Trophoblast cell (in vitro differentiated cells and primary cell): ENCODE measurements around the gene SMDT1.

Experiments used
- DNase-seq, 2 donors: peaks; one replicate each; pipeline ENCODE4 v3.0.0-alpha.2; 2016
- H2AFZ ChIP-seq: 2 replicates; pipeline ENCODE4 v1.6.1; 2013; ENCODE audit warnings: low read length, moderate library complexity, mild to moderate bottlenecking; ENCODE audit not compliant: insufficient read depth, poor library complexity
- H2AK5ac ChIP-seq: 2 replicates; pipeline ENCODE4 v1.6.1; 2013; ENCODE audit warnings: mild to moderate bottlenecking, low read length
- H2BK120ac ChIP-seq: 2 replicates; pipeline ENCODE4 v1.6.1; 2013; ENCODE audit warnings: low read length, mild to moderate bottlenecking, moderate library complexity; ENCODE audit not compliant: insufficient read depth, poor library complexity
- H2BK12ac ChIP-seq: 2 replicates; pipeline ENCODE4 v1.6.1; 2013; ENCODE audit warnings: mild to moderate bottlenecking, low read length, moderate library complexity
- H2BK5ac ChIP-seq: 2 replicates; pipeline ENCODE4 v1.6.1; 2013; ENCODE audit warnings: low read length, low read depth, moderate library complexity, mild to moderate bottlenecking; ENCODE audit not compliant: poor library complexity
- H3K14ac ChIP-seq: 2 replicates; pipeline ENCODE4 v1.6.1; 2013; ENCODE audit warnings: mild to moderate bottlenecking, low read length
- H3K18ac ChIP-seq: 2 replicates; pipeline ENCODE4 v1.6.1; 2013; ENCODE audit warnings: mild to moderate bottlenecking, low read length
- H3K23ac ChIP-seq: 2 replicates; pipeline ENCODE4 v1.6.1; 2013; ENCODE audit warnings: low read length
- H3K27ac ChIP-seq: 2 replicates; pipeline ENCODE4 v1.5.1; 2013; ENCODE audit warnings: low read depth, mild to moderate bottlenecking, inconsistent platforms, low read length, moderate library complexity
- H3K27me3 ChIP-seq: 2 replicates; pipeline ENCODE4 v1.6.1; 2013; ENCODE audit warnings: inconsistent platforms, mild to moderate bottlenecking, low read length, moderate library complexity; ENCODE audit not compliant: insufficient read depth
- H3K36me3 ChIP-seq, 2 experiments: 1 replicate in 1 of 2; 2 replicates in 1 of 2; pipeline ENCODE4 v1.6.1; 2013; ENCODE audit warnings: low read length in 2 of 2, mild to moderate bottlenecking in 2 of 2, moderate library complexity in 1 of 2; ENCODE audit not compliant: insufficient read depth in 2 of 2, control insufficient read depth in 1 of 2
- H3K4ac ChIP-seq: 2 replicates; pipeline ENCODE4 v1.6.1; 2013; ENCODE audit warnings: low read depth, mild to moderate bottlenecking, low read length, moderate library complexity
- H3K4me1 ChIP-seq, 2 experiments: 1 replicate in 1 of 2; 2 replicates in 1 of 2; pipeline ENCODE4 v1.6.1; 2013; ENCODE audit warnings: low read length in 2 of 2, mild to moderate bottlenecking in 2 of 2, moderate library complexity in 1 of 2; ENCODE audit not compliant: insufficient read depth in 2 of 2, control insufficient read depth in 1 of 2
- H3K4me2 ChIP-seq: 2 replicates; pipeline ENCODE4 v1.6.1; 2013; ENCODE audit warnings: inconsistent platforms, mild to moderate bottlenecking, low read length, moderate library complexity
- H3K4me3 ChIP-seq: 2 replicates; pipeline ENCODE4 v1.5.1; 2013; ENCODE audit warnings: mild to moderate bottlenecking, low read depth, low read length, inconsistent platforms
- H3K79me1 ChIP-seq: one replicate; pipeline ENCODE4 v1.6.1; 2013; ENCODE audit warnings: low read length
- H3K79me2 ChIP-seq: 2 replicates; pipeline ENCODE4 v1.6.1; 2013; ENCODE audit warnings: low read length, mild to moderate bottlenecking; ENCODE audit not compliant: control insufficient read depth, insufficient read depth, poor library complexity
- H3K9ac ChIP-seq: 2 replicates; pipeline ENCODE4 v1.6.1; 2013; ENCODE audit warnings: mild to moderate bottlenecking, low read length
- H3K9me3 ChIP-seq: 2 replicates; pipeline ENCODE4 v1.6.1; 2013; ENCODE audit warnings: low read depth, mild to moderate bottlenecking, control low read depth, inconsistent platforms, low read length; ENCODE audit not compliant: insufficient read depth
- H4K12ac ChIP-seq: 2 replicates; pipeline ENCODE4 v1.6.1; 2013; ENCODE audit warnings: low read depth, mild to moderate bottlenecking, low read length, moderate library complexity
- H4K8ac ChIP-seq: 2 replicates; pipeline ENCODE4 v1.6.1; 2013; ENCODE audit warnings: low read depth, mild to moderate bottlenecking, low read length, moderate library complexity
- H4K91ac ChIP-seq: one replicate; pipeline ENCODE4 v1.6.1; 2013; ENCODE audit warnings: low read depth, mild to moderate bottlenecking, low read length, moderate library complexity
- WGBS: extraction: QIAGEN DNeasy Blood & Tissue Kit; methylation state at CpG from one replicate; pipeline ENCODE4 v1.1.7; 2013; ENCODE audit warnings: missing lambda C conversion rate; ENCODE audit not compliant: insufficient read length, insufficient coverage; ENCODE audit errors: extremely low coverage; 5-methylcytosine and 5-hydroxymethylcytosine counted together

Gene SMDT1

DNA sequence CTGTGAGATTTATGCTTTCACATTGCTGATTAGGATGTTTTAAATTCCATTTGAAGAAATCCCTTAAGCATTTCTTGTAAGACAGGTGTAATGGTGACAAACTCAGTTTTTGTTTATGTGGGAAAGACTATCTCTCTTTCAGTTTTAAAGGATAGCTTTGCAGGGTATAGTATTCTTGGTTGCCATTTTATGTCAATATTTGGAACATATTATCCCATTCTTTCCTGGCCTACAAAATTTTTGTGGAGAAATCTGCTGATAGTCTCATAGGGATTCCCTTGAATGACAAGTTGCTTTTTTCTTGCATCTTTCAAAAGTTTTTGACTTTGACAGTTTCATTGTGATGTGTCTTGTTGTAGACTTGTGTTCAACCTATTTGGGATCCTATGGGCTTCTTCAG is 37.7 kb upstream of the SMDT1 start:
- Histone ChIP-seq H2BK5ac (no peak overlapping the region), H3K79me1 (no peaks in the 10 kb centered on the region), H4K91ac (no peak overlapping the region), H2AK5ac (no peak overlapping the region), H3K36me3 (no peaks in the 10 kb centered on the region), H3K23ac (no peak overlapping the region), H2BK12ac (no peak overlapping the region), H3K14ac (no peak overlapping the region), H3K9me3 (peaks cover 6% of the 10 kb centered on the region), H3K4me3 (no peak overlapping the region), H3K18ac (no peak overlapping the region), H4K12ac (no peak overlapping the region), H4K8ac (no peak overlapping the region), H3K4ac (no peak overlapping the region), H3K9ac (no peak overlapping the region), H3K27ac (no peak overlapping the region), H3K79me2 (no peaks in the 10 kb centered on the region), H2AFZ (no peak overlapping the region), H3K4me1 (no peaks in the 10 kb centered on the region), H2BK120ac (no peak overlapping the region), H3K27me3 (no peaks in the 10 kb centered on the region), H3K4me2 (no peak overlapping the region)
- no peak for DNase-seq

DNA sequence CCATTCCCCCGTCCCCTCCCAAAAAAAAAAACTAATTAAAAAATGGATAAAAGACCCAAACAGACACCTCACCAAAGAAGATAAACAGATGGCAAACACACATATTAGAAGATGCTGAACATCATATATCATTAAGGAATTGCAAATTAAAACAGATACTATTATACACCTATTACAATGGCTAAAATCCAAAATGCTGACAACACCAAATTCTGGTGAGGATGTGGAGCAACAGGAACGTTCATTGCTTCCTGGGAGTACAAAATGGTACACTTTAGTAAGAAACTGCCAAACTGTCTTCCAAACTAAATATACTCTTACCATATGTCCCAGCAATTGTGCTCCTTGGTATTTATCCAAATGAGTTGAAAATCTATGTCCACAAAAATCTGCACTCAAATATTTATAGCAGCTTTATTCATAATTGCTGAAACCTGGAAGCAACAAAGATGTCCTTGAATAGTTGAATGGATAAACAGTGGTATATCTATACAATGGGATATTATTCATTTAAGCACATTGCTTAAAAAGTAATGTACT is 28.8 kb upstream of the SMDT1 start:
- no peak overlapping the region for H3K4ac ChIP-seq

DNA sequence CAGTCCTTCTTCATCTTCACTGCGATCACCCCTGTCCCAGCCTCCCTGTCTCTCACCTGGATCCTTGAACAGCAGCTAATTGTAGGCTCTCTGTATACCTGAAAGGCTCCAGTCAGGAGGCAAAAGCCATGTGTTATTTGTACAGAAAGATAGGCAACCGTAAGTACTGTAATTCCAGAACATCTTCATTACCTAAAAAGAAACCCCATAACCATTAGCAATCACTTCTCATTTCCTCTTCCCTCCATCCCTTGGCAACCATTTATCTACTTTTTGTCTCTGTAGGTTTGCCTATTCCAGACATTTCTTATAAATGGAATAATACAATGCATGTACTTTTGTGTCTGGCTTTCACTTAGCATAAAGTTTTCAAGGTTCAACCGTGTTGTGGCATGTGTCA is 26.7 kb upstream of the SMDT1 start:
- Histone ChIP-seq H3K79me1 (no peaks in the 10 kb centered on the region), H3K9me3 (no peaks in the 10 kb centered on the region), H2BK12ac (no peak overlapping the region), H2AK5ac (no peak overlapping the region), H3K14ac (no peak overlapping the region), H3K18ac (no peak overlapping the region), H3K27ac (no peak overlapping the region), H3K9ac (no peak overlapping the region), H3K36me3 (no peaks in the 10 kb centered on the region), H3K4ac (no peak overlapping the region), H4K8ac (no peak overlapping the region), H2BK5ac (no peak overlapping the region), H3K23ac (no peak overlapping the region), H3K79me2 (no peaks in the 10 kb centered on the region), H2BK120ac (no peak overlapping the region), H3K4me1 (no peaks in the 10 kb centered on the region), H3K4me2 (no peak overlapping the region), H4K12ac (no peak overlapping the region), H3K4me3 (no peak overlapping the region), H2AFZ (no peak overlapping the region), H4K91ac (no peak overlapping the region), H3K27me3 (no peaks in the 10 kb centered on the region)
- no CpG with 5 or more reads among the region's 3 CpGs for WGBS
- DNase-seq: no peak

More for the DNA sequence above, 28.8 kb upstream of the SMDT1 start:
- Histone ChIP-seq H3K18ac (no peak overlapping the region), H2BK5ac (no peak overlapping the region), H3K4me1 (no peaks in the 10 kb centered on the region), H3K14ac (no peak overlapping the region), H4K12ac (no peak overlapping the region), H3K9ac (no peak overlapping the region), H2BK120ac (no peak overlapping the region), H3K4me3 (no peak overlapping the region), H3K36me3 (no peaks in the 10 kb centered on the region), H3K79me2 (no peaks in the 10 kb centered on the region), H4K8ac (no peak overlapping the region), H3K23ac (no peak overlapping the region), H4K91ac (no peak overlapping the region), H3K9me3 (no peaks in the 10 kb centered on the region), H3K27ac (no peak overlapping the region), H2AK5ac (no peak overlapping the region), H2AFZ (no peak overlapping the region), H2BK12ac (no peak overlapping the region), H3K4me2 (no peak overlapping the region), H3K79me1 (no peaks in the 10 kb centered on the region), H3K27me3 (no peaks in the 10 kb centered on the region)
- DNase-seq: no peak
- WGBS: no CpG with 5 or more reads among the region's 2 CpGs

DNA sequence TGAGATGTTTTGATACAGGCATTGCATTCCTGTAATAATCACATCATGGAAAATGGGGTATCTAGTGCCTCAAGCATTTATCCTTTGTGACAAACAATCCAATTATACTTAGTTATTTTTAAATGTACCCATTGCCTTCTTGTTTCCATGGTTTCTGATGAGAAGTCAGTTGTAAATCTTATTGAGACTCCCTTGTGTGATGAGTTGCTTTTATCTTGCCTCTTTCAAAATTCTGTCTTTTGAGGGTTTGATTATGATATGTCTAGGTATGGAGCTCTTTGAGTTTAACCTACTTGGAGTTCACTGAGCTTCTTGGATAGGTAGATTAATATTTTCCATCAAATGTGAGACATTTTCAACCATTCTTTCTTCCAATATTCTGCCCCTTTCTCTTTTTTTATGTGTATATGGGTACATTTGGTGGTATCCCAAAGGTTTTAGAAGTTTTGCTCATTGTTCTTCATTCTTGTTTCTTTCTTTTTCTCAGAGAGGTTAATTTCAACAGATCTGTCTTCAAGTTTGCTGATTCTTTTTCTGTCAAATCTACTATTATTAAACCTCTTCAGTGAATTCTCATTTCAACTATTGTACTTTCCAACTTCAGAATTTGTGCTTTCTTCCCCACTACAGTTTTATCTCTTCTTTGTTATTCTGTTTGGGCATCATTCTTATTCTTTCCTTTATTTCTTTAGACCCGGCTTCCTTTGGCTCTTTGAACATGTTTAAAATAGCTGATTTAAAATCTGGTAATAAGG is 22.6 kb upstream of the SMDT1 start:
- no peaks in the 10 kb centered on the region for H3K79me2 ChIP-seq
- H3K9ac ChIP-seq: no peak overlapping the region
- no peak overlapping the region for H2BK12ac ChIP-seq
- WGBS: no CpG with 5 or more reads among the region's 1 CpG
- peaks cover 13 to 17% of the 10 kb centered on the region in 2 experiments for H3K36me3 ChIP-seq
- H3K9me3 ChIP-seq: peaks cover 3% of the 10 kb centered on the region
- H3K14ac ChIP-seq: no peak overlapping the region
- no peak overlapping the region for H3K4me2 ChIP-seq
- no peak overlapping the region for H4K8ac ChIP-seq
- no peak overlapping the region for H4K91ac ChIP-seq
- H3K79me1 ChIP-seq: no peaks in the 10 kb centered on the region
- no peak overlapping the region for H3K18ac ChIP-seq
- no peak overlapping the region for H4K12ac ChIP-seq
- no peak overlapping the region for H3K23ac ChIP-seq
- no peaks in the 10 kb centered on the region for H3K4me1 ChIP-seq
- H3K27me3 ChIP-seq: no peaks in the 10 kb centered on the region
- H3K27ac ChIP-seq: no peak overlapping the region
- H2AK5ac ChIP-seq: no peak overlapping the region
- H3K4ac ChIP-seq: no peak overlapping the region
- no peak for DNase-seq
- H2BK5ac ChIP-seq: no peak overlapping the region
- no peak overlapping the region for H2BK120ac ChIP-seq
- no peak overlapping the region for H3K4me3 ChIP-seq
- no peak overlapping the region for H2AFZ ChIP-seq
